HepG2 (cell line): ENCODE measurements around the gene RFXANK. TPM values are rescaled to one million over a fixed set of nuclear protein-coding genes. Genes with fewer than 3 reads are reported as not detected.

ENCODE experiments used
- ARNTL ChIP-seq: sonication (generic); formaldehyde crosslinking; IDR thresholded peaks from 2 replicates; pipeline ENCODE4 v1.4.0; 2020; ENCODE audit warnings: mild to moderate bottlenecking, missing genetic modification reagents
- CENPX ChIP-seq: sonication (generic); formaldehyde crosslinking; IDR thresholded peaks from 2 replicates; pipeline ENCODE4 v1.9.0; 2021; ENCODE audit warnings: mild to moderate bottlenecking, missing genetic modification reagents, moderate library complexity
- CREM ChIP-seq, 2 experiments: sonication (generic) in 1 of 2; formaldehyde crosslinking in 1 of 2; IDR thresholded peaks; 2 replicates each; pipeline versions ENCODE4 v1.4.0 to v1.6.1; 2016 to 2020; ENCODE audit warnings: antibody characterized with exemption in 1 of 2, mild to moderate bottlenecking in 1 of 2, missing genetic modification reagents in 1 of 2
- DMTF1 ChIP-seq: sonication (generic); formaldehyde crosslinking; IDR thresholded peaks from 2 replicates; pipeline ENCODE4 v1.4.0; 2020; ENCODE audit warnings: mild to moderate bottlenecking, missing genetic modification reagents
- GZF1 ChIP-seq: sonication (generic); formaldehyde crosslinking; IDR thresholded peaks from 2 replicates; pipeline ENCODE4 v1.5.1; 2020; ENCODE audit warnings: mild to moderate bottlenecking, missing genetic modification reagents
- HDAC2 ChIP-seq: sonication (generic); formaldehyde crosslinking; IDR thresholded peaks from 2 replicates; pipeline ENCODE4 v1.4.0; 2020; ENCODE audit warnings: missing genetic modification reagents
- KAT8 ChIP-seq: IDR thresholded peaks from 2 replicates; pipeline ENCODE4 v1.6.1; 2016; ENCODE audit warnings: missing genetic modification reagents, missing compliant biosample characterization
- MEIS1 ChIP-seq: sonication (generic); formaldehyde crosslinking; IDR thresholded peaks from 2 replicates; pipeline ENCODE4 v1.9.0; 2021; ENCODE audit warnings: mild to moderate bottlenecking, missing genetic modification reagents, moderate library complexity, borderline replicate concordance
- MXI1 ChIP-seq: IDR thresholded peaks from 3 replicates; pipeline ENCODE4 v1.6.1; 2012; ENCODE audit warnings: low read depth, low read length, inconsistent platforms, borderline replicate concordance
- NCOA2 ChIP-seq: sonication (generic); formaldehyde crosslinking; IDR thresholded peaks from 2 replicates; pipeline ENCODE4 v1.8.0; 2022; ENCODE audit warnings: inconsistent platforms
- PHF5A ChIP-seq: IDR thresholded peaks from one replicate; pipeline ENCODE4 v1.6.1; 2018; ENCODE audit warnings: low read depth, missing genetic modification reagents; ENCODE audit not compliant: unreplicated experiment
- PITX1 ChIP-seq: sonication (generic); formaldehyde crosslinking; IDR thresholded peaks from 2 replicates; pipeline ENCODE4 v1.5.1; 2020; ENCODE audit warnings: mild to moderate bottlenecking, missing genetic modification reagents
- RNF219 ChIP-seq: sonication (generic); formaldehyde crosslinking; IDR thresholded peaks from 2 replicates; pipeline ENCODE4 v1.5.0; 2020; ENCODE audit warnings: mild to moderate bottlenecking, missing genetic modification reagents
- SOX6 ChIP-seq, 2 experiments: fragments of 450-650 bp in 1 of 2; sonication (generic) in 1 of 2; formaldehyde crosslinking in 1 of 2; IDR thresholded peaks; 2 replicates each; pipeline versions ENCODE4 v1.4.0 to v1.6.1; 2017 to 2020; ENCODE audit warnings: antibody characterized with exemption in 1 of 2, mild to moderate bottlenecking in 1 of 2, missing genetic modification reagents in 1 of 2
- TAF15 ChIP-seq: fragments of 200-400 bp; formaldehyde crosslinking; IDR thresholded peaks from one replicate; pipeline ENCODE4 v1.6.1; 2018; ENCODE audit warnings: mild to moderate bottlenecking, low read depth, low read length; ENCODE audit not compliant: poor library complexity, severe bottlenecking
- TIGD3 ChIP-seq: sonication (generic); formaldehyde crosslinking; IDR thresholded peaks from 2 replicates; pipeline ENCODE4 v1.5.1; 2020; ENCODE audit warnings: mild to moderate bottlenecking, missing genetic modification reagents, borderline replicate concordance
- ZNF275 ChIP-seq: sonication (generic); formaldehyde crosslinking; IDR thresholded peaks from 2 replicates; pipeline ENCODE4 v1.8.0; 2022; ENCODE audit warnings: missing genetic modification reagents, mild to moderate bottlenecking, inconsistent platforms, borderline replicate concordance
- ZSCAN22 ChIP-seq: sonication (generic); formaldehyde crosslinking; IDR thresholded peaks from 2 replicates; pipeline ENCODE4 v1.4.0; 2020; ENCODE audit warnings: mild to moderate bottlenecking, missing genetic modification reagents
- polyA plus RNA-seq, 8 experiments: library from polyadenylated mRNA; depleted of rRNA in 3 of 8; stranded (reverse) in 7 of 8; unstranded in 1 of 8; fragments of >200 nt; fragmentation: Illumina TruSeq in 4 of 8; extraction: Trizol in 4 of 8; gene quantifications; 2 replicates each; pipeline versions ENCODE4 v1.2.1 to v1.2.3, GENCODE V29; 2011 to 2016; ENCODE audit warnings: low read depth in 4 of 8, missing spikeins in 1 of 8, mixed read lengths in 1 of 8; ENCODE audit not compliant: insufficient read depth in 1 of 8
- total RNA-seq, 5 experiments: library from RNA; depleted of rRNA; stranded (reverse); fragments of >200 nt; fragmentation: Illumina TruSeq; extraction: Trizol; gene quantifications; 2 replicates each; pipeline ENCODE4 v1.2.3, GENCODE V29; 2016; ENCODE audit warnings: low read depth in 1 of 5
- TF ChIP-seq, protein P1 (sequence below): sonication (generic); formaldehyde crosslinking; IDR thresholded peaks from 2 replicates; pipeline ENCODE4 v1.4.0; 2020; ENCODE audit warnings: missing genetic modification reagents, borderline replicate concordance

The RFXANK gene
- total and polyA plus RNA-seq, 2 of the 13 experiments (the other 11 are each of a cell fraction or from before 2014, with no cell fraction given), result 49.9 to 80.7 TPM

- TF ChIP-seq TIGD3 (no peak), KAT8 (CRISPR knock-in tag) (peak; percentile 81), ARNTL (CRISPR knock-in tag) (no peak), TAF15 (no peak), PHF5A (CRISPR knock-in tag) (no peak), SOX6 (IDR thresholded peaks at IDR 0.05) (no peak), SOX6 (CRISPR knock-in tag; IDR thresholded peaks at IDR 0.05) (peak; percentile 70), NCOA2 (CRISPR knock-in tag) (peak; percentile 77), GZF1 (CRISPR knock-in tag) (no peak), PITX1 (CRISPR knock-in tag) (peak; percentile 45), RNF219 (CRISPR knock-in tag) (no peak), HDAC2 (CRISPR knock-in tag) (peak; percentile 72), ZSCAN22 (CRISPR knock-in tag) (no peak), DMTF1 (CRISPR knock-in tag) (no peak), MEIS1 (CRISPR knock-in tag) (no peak), CENPX (CRISPR knock-in tag) (no peak), CREM (IDR thresholded peaks at IDR 0.05) (peak; percentile 37; the same call in 1 of the 2 replicates), CREM (CRISPR knock-in tag; IDR thresholded peaks at IDR 0.05) (no peak), MXI1 (no peak), ZNF275 (CRISPR knock-in tag) (0 out of 2 replicates have a peak, but pooled peaks have one; percentile 52)
- TF ChIP-seq, protein P1, sequence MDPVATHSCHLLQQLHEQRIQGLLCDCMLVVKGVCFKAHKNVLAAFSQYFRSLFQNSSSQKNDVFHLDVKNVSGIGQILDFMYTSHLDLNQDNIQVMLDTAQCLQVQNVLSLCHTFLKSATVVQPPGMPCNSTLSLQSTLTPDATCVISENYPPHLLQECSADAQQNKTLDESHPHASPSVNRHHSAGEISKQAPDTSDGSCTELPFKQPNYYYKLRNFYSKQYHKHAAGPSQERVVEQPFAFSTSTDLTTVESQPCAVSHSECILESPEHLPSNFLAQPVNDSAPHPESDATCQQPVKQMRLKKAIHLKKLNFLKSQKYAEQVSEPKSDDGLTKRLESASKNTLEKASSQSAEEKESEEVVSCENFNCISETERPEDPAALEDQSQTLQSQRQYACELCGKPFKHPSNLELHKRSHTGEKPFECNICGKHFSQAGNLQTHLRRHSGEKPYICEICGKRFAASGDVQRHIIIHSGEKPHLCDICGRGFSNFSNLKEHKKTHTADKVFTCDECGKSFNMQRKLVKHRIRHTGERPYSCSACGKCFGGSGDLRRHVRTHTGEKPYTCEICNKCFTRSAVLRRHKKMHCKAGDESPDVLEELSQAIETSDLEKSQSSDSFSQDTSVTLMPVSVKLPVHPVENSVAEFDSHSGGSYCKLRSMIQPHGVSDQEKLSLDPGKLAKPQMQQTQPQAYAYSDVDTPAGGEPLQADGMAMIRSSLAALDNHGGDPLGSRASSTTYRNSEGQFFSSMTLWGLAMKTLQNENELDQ (CRISPR knock-in tag), result no peak
Observed at GRCh38 chr19:19171821-19172532, 20.1 kb upstream of the RFXANK start (continued).
